ENCODE results near the gene ASB11.

ASB11 gene, protein sequence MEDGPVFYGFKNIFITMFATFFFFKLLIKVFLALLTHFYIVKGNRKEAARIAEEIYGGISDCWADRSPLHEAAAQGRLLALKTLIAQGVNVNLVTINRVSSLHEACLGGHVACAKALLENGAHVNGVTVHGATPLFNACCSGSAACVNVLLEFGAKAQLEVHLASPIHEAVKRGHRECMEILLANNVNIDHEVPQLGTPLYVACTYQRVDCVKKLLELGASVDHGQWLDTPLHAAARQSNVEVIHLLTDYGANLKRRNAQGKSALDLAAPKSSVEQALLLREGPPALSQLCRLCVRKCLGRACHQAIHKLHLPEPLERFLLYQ

DNA sequence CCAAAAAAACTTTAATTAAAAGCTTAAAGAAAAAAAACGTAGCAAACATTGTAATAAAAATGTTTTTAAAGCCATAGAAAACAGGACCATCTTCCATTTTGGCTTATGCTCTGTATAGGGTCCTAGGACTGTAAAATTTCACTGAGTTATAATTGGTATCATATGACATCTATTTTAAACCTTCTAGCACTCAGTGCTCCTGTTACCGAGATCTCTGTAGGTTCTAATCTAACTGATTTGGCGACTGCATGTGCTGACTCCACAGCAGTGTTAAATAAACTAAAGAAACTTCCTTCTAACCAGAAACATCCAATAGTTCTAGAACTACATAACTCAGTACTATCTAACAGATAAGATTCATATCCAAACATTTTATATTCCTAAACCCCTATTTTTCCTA, at the start of gene ASB11:
Gene ASB11 (minus strand): TSS at position 132 of the 400 bp plus-strand sequence. CDS start 35 bp downstream, at position 97.
- Histone ChIP-seq H3K9me3 (ENCODE audit: control insufficient read depth in 1 of 2, low read length in 2 of 2) (no peaks in the 10 kb centered on the region), H3K27me3 (ENCODE audit: low read depth, low read length) (no peaks in the 10 kb centered on the region), H3K4me3 (ENCODE audit: low read depth in 1 of 2, low read length in 2 of 2) (no peak within 1 kb of the TSS), H3K4me1 (ENCODE audit: control insufficient read depth in 1 of 2, insufficient read depth in 2 of 2, low read length in 2 of 2) (no peaks in the 10 kb centered on the region), H3K36me3 (ENCODE audit: control insufficient read depth in 1 of 2, insufficient read depth in 2 of 2, low read length in 2 of 2) (no peaks in the 10 kb centered on the region), H3K27ac (ENCODE audit: low read length) (no peak within 1 kb of the TSS)

DNA sequence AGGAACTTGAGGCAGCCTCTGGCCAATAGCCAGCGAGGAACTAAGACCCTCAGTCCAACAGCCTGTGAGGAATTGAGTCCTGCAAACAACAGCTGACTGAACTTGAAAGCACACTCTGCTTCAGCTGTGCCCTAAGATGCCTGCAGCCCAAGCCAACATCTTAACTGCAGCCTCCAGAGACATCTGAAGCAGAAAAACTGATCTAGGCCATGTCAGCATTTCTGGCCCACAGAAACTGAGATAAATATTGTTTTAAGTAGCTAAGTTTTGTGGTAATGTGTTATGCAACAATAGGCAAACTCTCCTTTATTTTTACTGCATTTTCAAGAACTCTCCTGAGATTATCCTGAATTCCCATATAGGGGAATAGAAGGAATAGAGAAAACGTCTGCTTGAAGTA, 44.3 kb upstream of the ASB11 start:
- Histone ChIP-seq H3K4me3 (ENCODE audit: low read depth in 1 of 2, low read length in 2 of 2) (no peak overlapping the region), H3K36me3 (ENCODE audit: control insufficient read depth in 1 of 2, insufficient read depth in 2 of 2, low read length in 2 of 2) (no peaks in the 10 kb centered on the region), H3K9me3 (ENCODE audit: control insufficient read depth in 1 of 2, low read length in 2 of 2) (no peaks in the 10 kb centered on the region), H3K4me1 (ENCODE audit: control insufficient read depth in 1 of 2, insufficient read depth in 2 of 2, low read length in 2 of 2) (no peaks in the 10 kb centered on the region), H3K27ac (ENCODE audit: low read length) (no peak overlapping the region), H3K27me3 (ENCODE audit: low read depth, low read length) (no peaks in the 10 kb centered on the region)

DNA sequence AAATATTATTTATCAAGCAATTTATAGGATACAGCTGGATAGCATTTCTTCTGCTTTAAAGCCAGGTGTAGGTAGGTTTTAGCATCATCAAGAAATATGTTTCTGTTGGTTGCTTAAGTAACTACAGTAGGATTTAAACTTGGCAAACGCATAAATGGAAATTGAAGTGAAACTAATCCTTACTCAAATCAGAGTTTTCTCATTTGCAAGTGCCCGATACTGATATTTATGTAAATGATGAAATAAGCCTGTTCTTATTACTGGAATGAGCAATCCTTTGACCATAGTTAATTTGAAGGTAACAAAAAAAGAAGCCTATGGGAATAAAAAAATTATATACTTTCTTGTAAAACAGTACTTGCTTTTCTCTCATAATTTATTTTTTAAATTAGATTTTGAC, 43.1 kb upstream of the ASB11 start:
- H3K4me3 ChIP-seq (ENCODE audit: low read depth in 1 of 2, low read length in 2 of 2), result no peak overlapping the region
- H3K4me1 ChIP-seq (ENCODE audit: control insufficient read depth in 1 of 2, insufficient read depth in 2 of 2, low read length in 2 of 2), result no peaks in the 10 kb centered on the region
- H3K27me3 ChIP-seq (ENCODE audit: low read depth, low read length), result no peaks in the 10 kb centered on the region
- no peaks in the 10 kb centered on the region for H3K9me3 ChIP-seq (ENCODE audit: control insufficient read depth in 1 of 2, low read length in 2 of 2)
- H3K27ac ChIP-seq (ENCODE audit: low read length), result no peak overlapping the region
- no peaks in the 10 kb centered on the region for H3K36me3 ChIP-seq (ENCODE audit: control insufficient read depth in 1 of 2, insufficient read depth in 2 of 2, low read length in 2 of 2)

DNA sequence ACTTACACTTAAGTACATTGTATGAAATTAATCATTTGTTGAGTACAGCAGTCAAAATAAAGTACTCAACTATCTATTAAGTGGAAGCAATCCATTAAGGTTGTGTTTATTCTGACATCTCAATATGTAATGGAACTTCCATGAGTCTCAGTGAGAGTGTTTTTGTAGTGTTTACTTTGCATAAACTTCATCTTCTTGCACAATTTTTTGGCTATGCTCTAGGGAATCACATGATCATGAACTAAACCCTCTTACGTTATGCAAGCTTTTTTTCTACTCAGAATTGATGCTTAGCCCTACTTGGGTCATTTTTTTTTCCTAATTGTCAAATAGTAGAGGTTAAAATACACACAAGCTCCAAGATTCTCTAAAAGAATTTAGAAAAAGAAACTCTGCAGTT, 41.0 kb upstream of the ASB11 start:
- no peaks in the 10 kb centered on the region for H3K4me1 ChIP-seq (ENCODE audit: control insufficient read depth in 1 of 2, insufficient read depth in 2 of 2, low read length in 2 of 2)
- no peaks in the 10 kb centered on the region for H3K36me3 ChIP-seq (ENCODE audit: control insufficient read depth in 1 of 2, insufficient read depth in 2 of 2, low read length in 2 of 2)
- H3K27me3 ChIP-seq (ENCODE audit: low read depth, low read length), result no peaks in the 10 kb centered on the region
- H3K27ac ChIP-seq (ENCODE audit: low read length), result no peak overlapping the region
- no peaks in the 10 kb centered on the region for H3K9me3 ChIP-seq (ENCODE audit: control insufficient read depth in 1 of 2, low read length in 2 of 2)
- H3K4me3 ChIP-seq (ENCODE audit: low read depth in 1 of 2, low read length in 2 of 2), result no peak overlapping the region

DNA sequence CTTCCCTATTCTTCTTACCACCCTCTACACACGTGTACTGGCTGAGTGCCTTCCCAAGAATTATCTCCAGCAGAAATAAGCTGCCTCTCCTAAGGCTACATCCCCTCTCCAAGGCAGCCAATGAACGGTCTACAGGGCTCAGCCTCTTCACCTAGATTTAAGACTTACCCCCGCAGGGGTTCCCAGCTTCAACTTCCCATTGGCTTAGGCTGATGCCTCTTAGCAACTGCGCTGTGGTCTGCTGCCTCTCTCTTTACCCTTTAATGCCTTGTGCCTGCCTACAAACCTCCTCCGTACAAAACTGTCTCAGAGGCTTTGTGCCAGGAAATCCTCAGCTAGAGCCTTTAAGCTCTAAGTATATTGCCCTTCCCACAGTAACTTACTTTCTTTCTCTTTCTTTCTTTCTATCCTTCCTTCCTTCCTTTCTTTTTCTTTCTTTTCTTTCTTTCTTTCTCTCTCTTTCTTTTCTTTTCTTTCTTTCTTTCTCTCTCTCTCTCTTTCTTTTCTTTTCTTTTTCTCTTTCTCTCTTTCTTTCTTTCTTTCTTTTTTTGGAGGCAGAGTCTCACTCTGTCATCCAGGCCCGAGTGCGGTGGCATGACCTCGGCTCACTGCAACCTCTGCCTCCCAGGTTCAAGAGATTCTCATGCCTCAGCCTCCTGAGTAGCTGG, 35.0 kb upstream of the ASB11 start:
- Histone ChIP-seq H3K27me3 (ENCODE audit: low read depth, low read length) (no peaks in the 10 kb centered on the region), H3K4me1 (ENCODE audit: control insufficient read depth in 1 of 2, insufficient read depth in 2 of 2, low read length in 2 of 2) (no peaks in the 10 kb centered on the region), H3K9me3 (ENCODE audit: control insufficient read depth in 1 of 2, low read length in 2 of 2) (no peaks in the 10 kb centered on the region), H3K27ac (ENCODE audit: low read length) (no peak overlapping the region), H3K36me3 (ENCODE audit: control insufficient read depth in 1 of 2, insufficient read depth in 2 of 2, low read length in 2 of 2) (no peaks in the 10 kb centered on the region), H3K4me3 (ENCODE audit: low read depth in 1 of 2, low read length in 2 of 2) (no peak overlapping the region)

DNA sequence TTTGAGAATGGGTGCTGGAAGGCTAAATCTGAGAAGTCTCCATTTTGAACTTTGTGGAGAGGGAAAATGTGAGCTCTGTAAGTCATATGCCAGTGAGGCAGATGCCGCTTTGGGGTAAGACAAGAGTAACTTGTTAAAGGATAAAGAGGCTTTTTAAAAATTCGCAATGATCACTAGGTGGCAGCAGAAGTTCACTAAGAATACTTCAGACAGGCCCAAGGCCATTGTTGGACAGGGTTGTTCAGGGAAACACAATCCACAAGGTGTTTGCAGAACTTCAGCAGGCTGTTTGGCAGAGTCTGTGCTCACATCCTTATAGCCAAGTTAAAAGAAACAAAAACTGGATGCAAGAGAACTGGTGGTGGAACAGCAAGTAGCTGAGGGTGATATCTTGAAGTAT, 33.6 kb upstream of the ASB11 start:
- Histone ChIP-seq H3K9me3 (ENCODE audit: control insufficient read depth in 1 of 2, low read length in 2 of 2) (no peaks in the 10 kb centered on the region), H3K27me3 (ENCODE audit: low read depth, low read length) (no peaks in the 10 kb centered on the region), H3K4me1 (ENCODE audit: control insufficient read depth in 1 of 2, insufficient read depth in 2 of 2, low read length in 2 of 2) (no peaks in the 10 kb centered on the region), H3K36me3 (ENCODE audit: control insufficient read depth in 1 of 2, insufficient read depth in 2 of 2, low read length in 2 of 2) (no peaks in the 10 kb centered on the region), H3K4me3 (ENCODE audit: low read depth in 1 of 2, low read length in 2 of 2) (no peak overlapping the region), H3K27ac (ENCODE audit: low read length) (no peak overlapping the region)

DNA sequence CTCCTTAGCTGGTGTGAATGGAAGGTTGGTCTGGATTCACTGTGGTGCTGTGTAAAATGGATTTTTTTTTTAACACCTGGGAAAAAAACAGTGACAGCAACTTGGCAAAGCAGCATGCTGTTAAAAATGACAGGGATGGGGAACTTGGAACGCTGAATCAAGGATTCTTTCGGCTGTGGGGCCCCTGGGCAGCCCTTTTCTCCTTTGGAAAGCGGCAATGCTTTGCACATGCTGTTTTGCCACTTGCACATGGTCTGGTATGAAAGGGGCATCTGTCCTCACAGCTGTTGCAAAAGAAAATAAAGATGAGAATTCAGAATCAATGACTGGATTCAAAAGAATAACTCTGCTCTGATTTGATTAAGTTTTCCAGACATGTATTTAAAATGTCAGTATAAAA, 30.5 kb upstream of the ASB11 start:
- H3K36me3 ChIP-seq (ENCODE audit: control insufficient read depth in 1 of 2, insufficient read depth in 2 of 2, low read length in 2 of 2), result no peaks in the 10 kb centered on the region
- H3K4me3 ChIP-seq (ENCODE audit: low read depth in 1 of 2, low read length in 2 of 2), result no peak overlapping the region
- H3K4me1 ChIP-seq (ENCODE audit: control insufficient read depth in 1 of 2, insufficient read depth in 2 of 2, low read length in 2 of 2), result no peaks in the 10 kb centered on the region
- no peaks in the 10 kb centered on the region for H3K27me3 ChIP-seq (ENCODE audit: low read depth, low read length)
- no peak overlapping the region for H3K27ac ChIP-seq (ENCODE audit: low read length)
- no peaks in the 10 kb centered on the region for H3K9me3 ChIP-seq (ENCODE audit: control insufficient read depth in 1 of 2, low read length in 2 of 2)

DNA sequence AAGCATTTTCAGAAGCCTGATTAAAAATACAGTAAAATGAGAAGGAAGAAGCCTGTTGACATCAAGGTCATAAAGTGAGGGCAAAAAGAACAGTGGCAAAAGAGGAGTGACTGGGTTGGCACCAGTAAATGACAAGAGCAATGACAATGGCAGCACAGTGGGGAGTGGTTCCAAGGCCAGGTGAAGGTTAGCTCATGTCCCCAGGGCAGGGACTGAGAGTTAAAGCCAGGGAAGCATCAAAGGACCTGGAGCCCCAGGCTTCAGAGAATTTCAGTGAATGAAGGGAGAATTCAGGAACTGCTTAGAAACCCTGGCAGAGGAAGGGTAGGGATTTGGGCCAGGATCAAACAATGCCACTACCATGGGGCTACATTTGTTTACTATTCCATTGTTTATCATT, 28.7 kb upstream of the ASB11 start:
- no peak overlapping the region for H3K27ac ChIP-seq (ENCODE audit: low read length)
- H3K36me3 ChIP-seq (ENCODE audit: control insufficient read depth in 1 of 2, insufficient read depth in 2 of 2, low read length in 2 of 2), result no peaks in the 10 kb centered on the region
- no peaks in the 10 kb centered on the region for H3K4me1 ChIP-seq (ENCODE audit: control insufficient read depth in 1 of 2, insufficient read depth in 2 of 2, low read length in 2 of 2)
- no peak overlapping the region for H3K4me3 ChIP-seq (ENCODE audit: low read depth in 1 of 2, low read length in 2 of 2)
- H3K9me3 ChIP-seq (ENCODE audit: control insufficient read depth in 1 of 2, low read length in 2 of 2), result no peaks in the 10 kb centered on the region
- no peaks in the 10 kb centered on the region for H3K27me3 ChIP-seq (ENCODE audit: low read depth, low read length)

DNA sequence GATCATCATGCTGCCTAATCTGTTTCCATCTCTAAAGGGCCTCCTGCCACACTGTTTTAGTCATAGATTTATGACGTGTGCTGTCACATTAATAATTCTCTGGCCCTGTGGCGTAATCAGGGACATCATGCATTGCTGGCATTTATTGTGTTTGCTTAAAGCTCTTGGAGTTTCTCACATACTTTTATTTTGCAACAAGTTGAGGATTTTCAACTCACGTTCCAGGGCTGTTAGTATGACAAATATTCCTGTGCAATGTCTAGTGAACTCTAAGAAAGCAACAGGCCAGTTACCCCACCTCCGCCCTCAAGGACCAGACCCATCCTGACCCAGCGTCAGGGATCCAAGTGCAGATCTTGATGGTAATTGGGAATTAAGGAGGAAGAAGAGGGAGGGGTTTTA, 27.6 kb upstream of the ASB11 start:
- no peaks in the 10 kb centered on the region for H3K27me3 ChIP-seq (ENCODE audit: low read depth, low read length)
- no peaks in the 10 kb centered on the region for H3K4me1 ChIP-seq (ENCODE audit: control insufficient read depth in 1 of 2, insufficient read depth in 2 of 2, low read length in 2 of 2)
- H3K4me3 ChIP-seq (ENCODE audit: low read depth in 1 of 2, low read length in 2 of 2), result no peak overlapping the region
- no peaks in the 10 kb centered on the region for H3K9me3 ChIP-seq (ENCODE audit: control insufficient read depth in 1 of 2, low read length in 2 of 2)
- H3K27ac ChIP-seq (ENCODE audit: low read length), result no peak overlapping the region
- no peaks in the 10 kb centered on the region for H3K36me3 ChIP-seq (ENCODE audit: control insufficient read depth in 1 of 2, insufficient read depth in 2 of 2, low read length in 2 of 2)

DNA sequence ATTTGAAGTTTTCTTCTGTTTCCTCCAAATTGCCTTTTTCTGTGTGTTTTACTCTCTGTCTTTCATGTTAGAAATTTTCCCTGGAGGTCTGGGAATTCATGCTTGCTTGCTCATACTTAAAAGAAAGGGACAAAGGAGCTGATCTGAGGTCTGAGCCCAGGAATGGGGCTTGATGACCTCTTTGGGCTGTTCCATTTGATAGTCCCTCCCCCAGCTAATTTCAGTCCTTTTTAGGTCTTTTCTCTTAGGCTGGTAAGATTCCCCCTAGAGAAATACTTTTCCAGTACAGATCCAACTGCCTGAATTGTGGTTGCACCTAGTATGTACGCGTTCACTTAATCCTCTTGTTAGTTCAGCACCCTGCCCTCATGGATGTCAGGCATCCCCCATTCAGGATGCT, 25.4 kb upstream of the ASB11 start:
- Histone ChIP-seq H3K27me3 (ENCODE audit: low read depth, low read length) (no peaks in the 10 kb centered on the region), H3K4me3 (ENCODE audit: low read depth in 1 of 2, low read length in 2 of 2) (no peak overlapping the region), H3K4me1 (ENCODE audit: control insufficient read depth in 1 of 2, insufficient read depth in 2 of 2, low read length in 2 of 2) (no peaks in the 10 kb centered on the region), H3K36me3 (ENCODE audit: control insufficient read depth in 1 of 2, insufficient read depth in 2 of 2, low read length in 2 of 2) (no peaks in the 10 kb centered on the region), H3K27ac (ENCODE audit: low read length) (no peak overlapping the region), H3K9me3 (ENCODE audit: control insufficient read depth in 1 of 2, low read length in 2 of 2) (no peaks in the 10 kb centered on the region)

DNA sequence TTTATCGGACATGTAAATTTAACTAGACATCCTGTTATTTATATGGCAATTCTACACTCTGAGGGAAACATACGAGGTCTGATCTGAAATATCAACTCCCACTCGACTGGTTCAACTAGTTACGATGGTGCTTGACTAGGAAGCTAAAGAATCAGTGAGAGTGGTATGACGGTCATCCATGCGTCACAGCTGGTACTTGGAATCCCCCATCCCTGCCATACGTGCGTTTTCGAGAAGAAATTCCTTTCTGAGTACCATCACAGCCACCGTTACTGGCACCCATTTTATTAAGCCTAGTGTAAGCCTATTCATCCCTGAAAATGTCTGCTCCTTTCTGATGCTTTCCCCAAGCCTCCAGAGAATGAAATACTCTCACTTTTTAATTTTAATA, 20.6 kb upstream of the ASB11 start:
- Histone ChIP-seq H3K4me1 (ENCODE audit: control insufficient read depth in 1 of 2, insufficient read depth in 2 of 2, low read length in 2 of 2) (no peaks in the 10 kb centered on the region), H3K27me3 (ENCODE audit: low read depth, low read length) (no peaks in the 10 kb centered on the region), H3K27ac (ENCODE audit: low read length) (peak overlapping the region; percentile 58), H3K4me3 (ENCODE audit: low read depth in 1 of 2, low read length in 2 of 2) (peak overlapping the region; percentile 71 to 79), H3K9me3 (ENCODE audit: control insufficient read depth in 1 of 2, low read length in 2 of 2) (no peaks in the 10 kb centered on the region), H3K36me3 (ENCODE audit: control insufficient read depth in 1 of 2, insufficient read depth in 2 of 2, low read length in 2 of 2) (peaks cover 0 to 3% of the 10 kb centered on the region in 2 donors)

Data from muscle layer of duodenum (tissue), 2 donors.